NCI-H2029 treated with DMSO at 0.1 percent for 48 hours (cell line): ENCODE results near the gene ZNF740.

Experiments
- DNase-seq: peaks from one replicate; lab custom pipeline; 2025; lab: John Stamatoyannopoulos, UW

ZNF740 gene

GRCh38 chr12:53214687-53215455 is 34.3 kb downstream of the ZNF740 start:
- DNase-seq, result no peak

- no peak for DNase-seq
Measured at GRCh38 chr12:53215497-53215896, 35.0 kb downstream of the ZNF740 start.

GRCh38 chr12:53217051-53217930 is 36.8 kb downstream of the ZNF740 start:
- DNase-seq, result no peak

- DNase-seq, result no peak
Measured at GRCh38 chr12:53217931-53218307, 37.4 kb downstream of the ZNF740 start.

GRCh38 chr12:53218551-53219291 is 38.2 kb downstream of the ZNF740 start:
- no peak for DNase-seq

- DNase-seq, result no peak
Measured at GRCh38 chr12:53219292-53219955, 38.9 kb downstream of the ZNF740 start.

GRCh38 chr12:53219956-53220693 is 39.6 kb downstream of the ZNF740 start:
- DNase-seq, result no peak

GRCh38 chr12:53220694-53221202 is 40.2 kb downstream of the ZNF740 start:
- DNase-seq, result peak; percentile 65

- no peak for DNase-seq
Measured at GRCh38 chr12:53221203-53222080, 40.9 kb downstream of the ZNF740 start.

- no peak for DNase-seq
Measured at GRCh38 chr12:53222170-53222721, 41.7 kb downstream of the ZNF740 start.

GRCh38 chr12:53222806-53223261 is 42.3 kb downstream of the ZNF740 start:
- DNase-seq, result no peak

GRCh38 chr12:53223389-53224060 is 43.0 kb downstream of the ZNF740 start:
- no peak for DNase-seq

GRCh38 chr12:53224061-53224896 is 43.8 kb downstream of the ZNF740 start:
- DNase-seq, result no peak

- no peak for DNase-seq
Measured at GRCh38 chr12:53224897-53225634, 44.5 kb downstream of the ZNF740 start.

- no peak for DNase-seq
Measured at GRCh38 chr12:53225635-53226424, 45.3 kb downstream of the ZNF740 start.

GRCh38 chr12:53226815-53227214 is 46.3 kb downstream of the ZNF740 start:
- DNase-seq, result no peak

- no peak for DNase-seq
Measured at GRCh38 chr12:53227341-53227740, 46.8 kb downstream of the ZNF740 start.
